ENCODE data around the gene MARS1.

- no peak for TF ChIP-seq POLR2A (IDR thresholded peaks at IDR 0.05)
- no peak for TF ChIP-seq CTCF (IDR thresholded peaks at IDR 0.05)
These were observed 9.6 kb downstream of the MARS1 start for GRCh38 chr12:57497223-57498131.
